OCI-LY1 (cell line): ENCODE results near the gene TCP11.

Source experiments
- H2AFZ ChIP-seq: fragments of 200-600 bp; sonication (generic), shearing (Covaris generic); 2 replicates; pipeline ENCODE4 v1.6.0; 2014; ENCODE audit warnings: antibody characterized with exemption, mild to moderate bottlenecking, low read length
- H3F3A ChIP-seq: fragments of 200-600 bp; sonication (generic), shearing (Covaris generic); 2 replicates; pipeline ENCODE4 v1.6.0; 2014; ENCODE audit warnings: mild to moderate bottlenecking, antibody characterized with exemption, low read length, moderate library complexity; ENCODE audit not compliant: insufficient read depth
- H3K27ac ChIP-seq: fragments of 200-600 bp; sonication (generic); 2 replicates; pipeline ENCODE4 v1.5.1; 2014; ENCODE audit warnings: low read length, mixed run types, mild to moderate bottlenecking, low read depth; ENCODE audit not compliant: poor library complexity, severe bottlenecking
- H3K27me3 ChIP-seq: fragments of 200-600 bp; sonication (generic); 2 replicates; pipeline ENCODE4 v1.6.0; 2014; ENCODE audit warnings: antibody characterized with exemption, mild to moderate bottlenecking, low read length, moderate library complexity; ENCODE audit not compliant: insufficient read depth
- H3K36me3 ChIP-seq: fragments of 200-600 bp; sonication (generic); 2 replicates; pipeline ENCODE4 v1.6.1; 2014; ENCODE audit warnings: mild to moderate bottlenecking, antibody characterized with exemption, low read length, moderate library complexity, mixed read lengths; ENCODE audit not compliant: insufficient read depth
- H3K4me1 ChIP-seq: fragments of 200-600 bp; sonication (generic); 2 replicates; pipeline ENCODE4 v1.5.1; 2014; ENCODE audit warnings: mild to moderate bottlenecking, low read length, moderate library complexity; ENCODE audit not compliant: insufficient read depth, severe bottlenecking
- H3K4me2 ChIP-seq: fragments of 200-600 bp; sonication (generic), shearing (Covaris generic); 2 replicates; pipeline ENCODE4 v1.6.1; 2014; ENCODE audit warnings: low read length
- H3K4me3 ChIP-seq: fragments of 200-600 bp; sonication (generic); 2 replicates; pipeline ENCODE4 v1.5.1; 2014; ENCODE audit warnings: low read length, low read depth, mild to moderate bottlenecking, mixed read lengths; ENCODE audit not compliant: poor library complexity, severe bottlenecking
- H3K79me2 ChIP-seq: fragments of 200-600 bp; shearing (Covaris generic); 2 replicates; pipeline ENCODE4 v1.6.1; 2016; ENCODE audit warnings: mixed run types, low read length, mixed read lengths; ENCODE audit not compliant: insufficient read depth
- H3K9ac ChIP-seq: fragments of 200-600 bp; sonication (generic), shearing (Covaris generic); 2 replicates; pipeline ENCODE4 v1.6.1; 2014; ENCODE audit warnings: mild to moderate bottlenecking, low read length, mixed read lengths
- H3K9me2 ChIP-seq: fragments of 200-600 bp; sonication (generic), shearing (Covaris generic); 2 replicates; pipeline ENCODE4 v1.6.1; 2014; ENCODE audit warnings: low read depth, mild to moderate bottlenecking, low read length, mixed read lengths
- H3K9me3 ChIP-seq: fragments of 200-600 bp; shearing (Covaris generic); 2 replicates; pipeline ENCODE4 v1.6.1; 2014; ENCODE audit warnings: low read length, mixed read lengths
- H4K20me1 ChIP-seq: fragments of 200-600 bp; sonication (generic), shearing (Covaris generic); 2 replicates; pipeline ENCODE4 v1.6.0; 2016; ENCODE audit warnings: mild to moderate bottlenecking, low read length; ENCODE audit not compliant: insufficient read depth
- CTCF ChIP-seq: fragments of 200-600 bp; sonication (generic), shearing (Covaris generic); IDR thresholded peaks from 2 replicates; pipeline ENCODE4 v1.5.1; 2017; ENCODE audit warnings: mild to moderate bottlenecking, antibody characterized with exemption, low read length, moderate library complexity, mixed read lengths
- EZH2 ChIP-seq: fragments of 200-600 bp; sonication (generic), shearing (Covaris generic); IDR thresholded peaks from 2 replicates; pipeline ENCODE4 v1.8.0; 2017; ENCODE audit warnings: borderline replicate concordance, mixed run types, mild to moderate bottlenecking, antibody characterized with exemption, low read length, moderate library complexity, mixed read lengths

TCP11 gene

GRCh38 chr6:35167505-35167904 lies 26.4 kb upstream of the TCP11 start:
- Histone ChIP-seq H3F3A (no peaks in the 10 kb centered on the region), H3K4me2 (no peak overlapping the region), H3K36me3 (no peaks in the 10 kb centered on the region), H3K4me3 (no peak overlapping the region), H3K27ac (no peak overlapping the region), H4K20me1 (no peaks in the 10 kb centered on the region), H3K27me3 (0 out of 2 replicates have a peak, but pooled peaks cover 5% of the 10 kb centered on the region), H3K9me2 (no peaks in the 10 kb centered on the region), H3K9me3 (no peaks in the 10 kb centered on the region), H3K9ac (no peak overlapping the region), H2AFZ (no peak overlapping the region), H3K4me1 (no peaks in the 10 kb centered on the region), H3K79me2 (no peaks in the 10 kb centered on the region)
- TF ChIP-seq CTCF: no peak
- TF ChIP-seq EZH2: no peak

- Histone ChIP-seq H3K9me3 (no peaks in the 10 kb centered on the region), H3K4me2 (no peak overlapping the region), H3K27me3 (0 out of 2 replicates have a peak, but pooled peaks cover 5% of the 10 kb centered on the region), H3F3A (no peaks in the 10 kb centered on the region), H4K20me1 (no peaks in the 10 kb centered on the region), H3K9me2 (no peaks in the 10 kb centered on the region), H3K4me1 (no peaks in the 10 kb centered on the region), H3K79me2 (no peaks in the 10 kb centered on the region), H2AFZ (no peak overlapping the region), H3K27ac (no peak overlapping the region), H3K4me3 (no peak overlapping the region), H3K9ac (no peak overlapping the region), H3K36me3 (no peaks in the 10 kb centered on the region)
- TF ChIP-seq EZH2 (no peak), CTCF (no peak)
These were observed 25.4 kb upstream of the TCP11 start for GRCh38 chr6:35166520-35166919.

- no peaks in the 10 kb centered on the region for H3K4me1 ChIP-seq
- H3K9me3 ChIP-seq: no peaks in the 10 kb centered on the region
- H3K9me2 ChIP-seq: no peaks in the 10 kb centered on the region
- no peaks in the 10 kb centered on the region for H4K20me1 ChIP-seq
- H3K4me3 ChIP-seq: no peak overlapping the region
- H3F3A ChIP-seq: no peaks in the 10 kb centered on the region
- no peaks in the 10 kb centered on the region for H3K36me3 ChIP-seq
- no peak overlapping the region for H2AFZ ChIP-seq
- H3K27ac ChIP-seq: no peak overlapping the region
- H3K9ac ChIP-seq: no peak overlapping the region
- 0 out of 2 replicates have a peak, but pooled peaks cover 5% of the 10 kb centered on the region for H3K27me3 ChIP-seq
- no peak for TF ChIP-seq EZH2
- no peak for TF ChIP-seq CTCF
- H3K79me2 ChIP-seq: no peaks in the 10 kb centered on the region
- H3K4me2 ChIP-seq: no peak overlapping the region
These were observed 25.0 kb upstream of the TCP11 start for GRCh38 chr6:35166116-35166515.
